NCI-H2227 treated with DMSO at 0.1 percent for 48 hours (cell line): ENCODE data around the gene PPP1R9A.

ENCODE experiments used
- DNase-seq: peaks from one replicate; lab custom pipeline; 2025; lab: John Stamatoyannopoulos, UW

Gene PPP1R9A

GRCh38 chr7:94909179-94909466, 1.7 kb downstream of the PPP1R9A start:
- DNase-seq = no peak

DNA sequence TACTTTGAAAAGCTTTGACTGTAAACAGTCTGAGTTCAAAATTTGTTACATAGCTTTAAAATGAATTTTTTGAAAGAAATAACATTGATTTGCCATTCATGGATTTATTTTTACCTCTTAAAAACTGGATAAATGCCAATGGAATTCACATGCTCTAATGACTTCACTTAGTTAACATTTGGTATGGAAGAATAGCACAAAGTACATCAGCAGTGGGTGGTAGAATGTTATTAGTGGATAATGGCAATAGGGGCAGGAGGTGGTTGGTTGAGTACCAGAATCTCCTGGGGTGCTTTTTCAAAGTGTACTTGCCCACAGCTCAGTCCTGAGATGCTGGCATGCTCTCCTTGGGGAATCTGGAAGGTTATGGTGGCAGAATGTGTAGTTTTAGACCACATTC, 4.7 kb downstream of the PPP1R9A start:
- DNase-seq = peak; percentile 38

DNA sequence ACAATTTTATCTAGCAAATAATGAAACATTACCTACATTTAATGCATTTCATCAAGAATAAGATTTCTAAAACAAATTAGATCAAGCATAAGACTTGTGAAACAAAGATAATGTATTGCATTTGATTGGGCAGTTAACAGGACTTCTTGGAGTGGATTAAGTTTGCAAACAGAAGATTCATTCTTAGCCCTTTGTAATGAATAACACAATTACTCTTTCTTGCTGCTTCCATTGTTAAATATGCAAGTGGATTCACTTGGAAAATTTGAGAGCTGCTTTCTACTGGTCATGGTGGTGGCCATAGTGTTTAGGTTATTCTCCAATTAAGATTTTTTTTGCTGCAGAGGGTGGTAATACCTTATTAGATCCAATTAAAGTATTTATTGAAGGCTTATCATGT, 6.0 kb downstream of the PPP1R9A start:
- DNase-seq = no peak

- no peak for DNase-seq
Measured at GRCh38 chr7:94921911-94922310, 14.5 kb downstream of the PPP1R9A start.

DNA sequence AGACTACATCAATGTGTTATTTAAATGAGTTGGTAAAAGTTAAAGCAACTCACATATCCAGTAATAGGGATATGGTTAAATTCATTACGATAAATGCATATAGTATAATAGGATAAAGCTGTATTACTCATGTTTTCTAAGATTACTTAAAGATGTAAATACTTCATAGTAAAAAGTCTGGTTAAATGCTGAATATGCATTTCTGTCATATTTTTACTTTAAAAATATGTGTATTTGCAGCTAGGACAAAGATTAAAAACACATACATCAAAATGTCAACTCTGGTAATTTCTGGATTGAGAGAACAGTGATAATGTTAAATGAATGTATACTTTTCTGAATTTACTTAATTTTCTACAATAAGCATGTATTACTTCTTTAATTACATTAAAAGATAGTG, 15.1 kb downstream of the PPP1R9A start:
- no peak for DNase-seq

DNA sequence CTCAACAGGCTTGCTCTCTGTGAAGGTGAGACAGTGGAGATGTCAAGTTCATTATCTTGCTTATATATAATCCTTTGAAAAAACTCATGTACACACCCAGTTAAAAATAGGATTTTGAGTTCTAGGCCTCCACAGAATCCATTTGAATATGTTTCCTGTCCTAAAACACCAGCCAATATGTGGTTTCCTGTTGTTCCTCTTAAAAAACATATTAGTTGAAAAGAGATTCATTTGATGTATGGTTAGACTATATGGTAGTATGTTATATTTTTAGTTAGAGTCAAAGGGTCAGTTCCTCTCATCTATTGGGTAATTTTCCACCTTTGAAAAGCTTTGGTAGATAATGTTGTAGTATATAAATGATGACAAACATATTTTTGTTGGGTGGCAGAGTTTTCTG, 16.0 kb downstream of the PPP1R9A start:
- no peak for DNase-seq

DNA sequence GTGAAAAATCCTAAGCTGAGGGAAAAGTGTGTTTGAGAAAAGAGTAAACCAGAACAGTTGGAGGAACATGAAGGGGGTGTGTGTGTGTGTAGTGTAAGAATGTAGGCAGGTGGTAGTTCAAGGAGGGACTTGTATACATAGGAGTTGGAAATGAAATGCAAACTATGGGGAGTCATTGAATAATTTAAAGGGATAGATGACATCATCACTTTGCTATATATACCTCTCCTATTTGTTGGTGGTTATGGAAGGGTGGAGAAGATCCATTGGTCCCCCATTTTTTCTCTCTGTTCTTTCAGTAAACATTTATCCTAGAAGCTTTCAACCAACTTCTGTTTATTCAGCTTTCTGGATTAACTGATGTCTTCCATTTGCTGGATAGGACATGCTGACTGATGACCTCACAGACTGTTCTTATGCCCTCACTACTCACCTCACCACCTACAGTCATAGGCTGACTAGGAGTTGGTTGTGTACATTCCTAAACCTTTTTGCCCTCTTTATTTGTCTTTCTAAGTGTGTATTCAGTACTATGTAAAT, 20.8 kb downstream of the PPP1R9A start:
- no peak for DNase-seq

DNA sequence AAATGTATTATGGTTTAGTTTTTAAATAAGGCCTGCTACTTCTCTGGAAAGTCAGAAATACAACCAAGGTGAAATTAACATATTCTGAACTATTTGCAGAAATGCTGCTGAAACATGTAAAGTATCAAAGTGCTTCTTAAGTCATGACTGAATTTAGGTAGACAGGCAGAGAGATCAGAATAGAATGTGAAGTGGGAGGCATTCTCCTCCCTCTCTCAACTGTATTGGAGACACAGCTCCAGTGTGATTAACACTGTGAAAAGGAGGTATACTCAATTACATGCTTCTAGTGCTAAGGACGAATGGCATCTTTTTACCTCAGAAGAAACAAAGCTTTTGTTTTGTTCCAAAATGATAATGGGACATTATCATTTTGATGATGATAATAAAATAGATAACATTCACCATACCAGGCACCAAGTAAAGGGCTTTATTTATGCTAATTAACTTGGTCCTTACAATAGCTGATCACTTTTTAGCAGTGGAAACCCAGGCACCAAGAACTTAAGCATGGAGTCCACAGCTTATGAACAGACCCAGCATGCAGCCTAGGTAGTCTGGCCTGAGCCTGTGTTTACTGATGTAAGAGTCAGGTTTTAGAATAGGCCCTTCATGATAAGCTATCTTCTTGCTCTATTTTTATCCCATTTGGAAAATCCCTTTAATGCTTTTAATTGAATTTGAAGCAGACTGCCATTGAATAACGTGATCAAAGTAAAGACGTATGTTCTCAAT, 26.0 kb downstream of the PPP1R9A start:
- DNase-seq = no peak

- DNase-seq = no peak
Measured at GRCh38 chr7:94939395-94939794, 32.0 kb downstream of the PPP1R9A start.

GRCh38 chr7:94940241-94940640, 32.8 kb downstream of the PPP1R9A start:
- DNase-seq = no peak

DNA sequence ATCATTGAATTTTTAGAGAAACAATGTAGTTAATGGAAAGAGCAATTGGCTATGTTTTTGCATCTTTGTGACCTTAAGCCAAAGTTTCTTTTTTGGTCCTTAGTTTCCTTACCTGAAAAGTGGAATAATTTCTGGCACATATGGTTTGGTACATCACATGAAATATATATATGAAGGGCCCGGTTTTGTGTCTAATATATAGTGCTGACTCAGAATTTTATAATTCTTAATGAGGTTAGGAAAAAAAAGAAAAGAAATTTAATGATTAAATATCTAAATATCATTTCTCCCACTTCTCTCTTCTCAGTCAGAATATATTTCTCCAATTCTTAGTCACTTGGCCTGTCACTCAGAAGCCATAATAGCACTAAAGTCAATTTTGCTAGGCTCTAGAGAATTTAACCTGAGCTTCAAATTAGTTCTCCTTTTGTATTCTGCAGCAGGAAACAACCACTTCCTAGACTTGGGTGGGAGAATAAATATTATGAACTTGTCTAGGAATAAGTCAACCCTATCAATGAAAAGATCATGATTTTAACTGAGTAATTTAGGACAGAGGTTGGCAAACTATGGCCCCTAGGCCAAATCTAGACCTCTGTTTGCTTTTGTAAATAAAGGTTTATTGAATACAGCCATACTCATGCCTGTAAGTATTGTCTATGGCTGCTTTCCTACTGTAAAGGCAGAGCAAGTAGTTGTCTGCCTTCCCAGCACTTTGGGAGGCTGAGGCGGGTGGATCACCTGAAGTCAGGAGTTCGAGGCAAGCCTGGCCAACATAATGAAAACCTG, 34.6 kb downstream of the PPP1R9A start:
- no peak for DNase-seq

- DNase-seq = no peak
Measured at GRCh38 chr7:94943134-94943533, 35.7 kb downstream of the PPP1R9A start.

DNA sequence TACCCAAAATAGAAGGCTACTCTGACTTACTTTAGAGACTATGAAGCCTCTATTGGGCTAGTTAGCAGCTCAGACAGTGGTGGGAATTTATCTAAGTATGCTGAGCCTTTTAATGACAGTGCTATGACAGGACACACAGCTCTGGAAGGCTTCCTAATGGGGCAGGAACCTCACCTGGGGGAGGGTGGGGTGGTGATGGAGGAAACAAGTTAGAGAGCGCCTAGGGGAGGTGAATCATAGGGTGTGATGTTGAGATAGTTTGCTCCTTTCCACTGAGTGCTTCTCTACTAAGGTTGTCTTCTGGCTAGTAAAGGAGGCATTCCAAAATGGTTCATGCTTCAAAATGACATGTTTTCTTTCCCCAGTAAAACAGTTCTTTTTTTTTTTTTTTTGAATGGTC, 42.1 kb downstream of the PPP1R9A start:
- DNase-seq = no peak

DNA sequence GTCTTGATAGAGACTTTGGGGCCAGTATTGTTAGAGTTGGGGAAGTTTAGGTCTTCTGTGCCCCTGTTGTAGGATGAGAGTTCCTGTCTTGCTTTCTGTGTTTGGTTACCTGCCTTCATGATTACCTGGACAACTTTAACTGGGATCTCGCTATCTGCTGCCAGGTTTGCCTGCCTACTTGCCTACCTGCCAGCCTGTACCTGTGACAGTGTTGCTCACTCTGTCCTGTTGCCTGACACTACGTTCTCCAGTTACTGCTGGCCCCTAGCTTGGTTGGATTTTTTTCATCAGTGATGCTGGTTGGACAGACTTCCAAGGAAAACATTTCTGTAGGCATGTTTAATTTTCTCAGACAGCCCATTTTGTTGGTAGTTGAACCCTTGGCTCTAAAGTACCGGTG, 48.4 kb downstream of the PPP1R9A start:
- no peak for DNase-seq

- DNase-seq = no peak
Measured at GRCh38 chr7:94957061-94957460, 49.7 kb downstream of the PPP1R9A start.

GRCh38 chr7:94962661-94963060, 55.3 kb downstream of the PPP1R9A start:
- no peak for DNase-seq

GRCh38 chr7:94969434-94970084, 62.2 kb downstream of the PPP1R9A start:
- DNase-seq = no peak

DNA sequence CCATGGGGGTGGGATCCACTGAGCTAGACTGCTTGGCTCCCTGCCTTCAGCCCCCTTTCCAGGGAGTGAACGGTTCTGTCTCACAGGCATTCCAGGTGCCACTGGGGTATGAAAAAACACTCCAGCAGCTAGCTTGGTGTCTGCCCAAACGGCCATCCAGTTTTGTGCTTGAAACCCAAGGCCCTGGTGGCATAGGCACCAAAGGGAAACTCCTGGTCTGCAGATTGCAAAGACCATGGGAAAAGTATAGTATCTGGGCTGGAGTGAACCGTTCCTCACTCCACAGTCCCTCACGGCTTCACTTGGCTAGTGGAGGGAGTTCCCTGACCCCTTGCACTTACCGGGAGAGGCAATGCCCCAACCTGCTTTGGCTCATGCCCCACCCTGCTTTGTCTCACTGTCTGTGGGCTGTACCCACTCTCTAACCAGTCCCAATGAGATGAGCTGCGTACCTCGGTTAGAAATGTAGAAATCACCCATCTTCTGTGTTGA, 62.7 kb downstream of the PPP1R9A start:
- no peak for DNase-seq

DNA sequence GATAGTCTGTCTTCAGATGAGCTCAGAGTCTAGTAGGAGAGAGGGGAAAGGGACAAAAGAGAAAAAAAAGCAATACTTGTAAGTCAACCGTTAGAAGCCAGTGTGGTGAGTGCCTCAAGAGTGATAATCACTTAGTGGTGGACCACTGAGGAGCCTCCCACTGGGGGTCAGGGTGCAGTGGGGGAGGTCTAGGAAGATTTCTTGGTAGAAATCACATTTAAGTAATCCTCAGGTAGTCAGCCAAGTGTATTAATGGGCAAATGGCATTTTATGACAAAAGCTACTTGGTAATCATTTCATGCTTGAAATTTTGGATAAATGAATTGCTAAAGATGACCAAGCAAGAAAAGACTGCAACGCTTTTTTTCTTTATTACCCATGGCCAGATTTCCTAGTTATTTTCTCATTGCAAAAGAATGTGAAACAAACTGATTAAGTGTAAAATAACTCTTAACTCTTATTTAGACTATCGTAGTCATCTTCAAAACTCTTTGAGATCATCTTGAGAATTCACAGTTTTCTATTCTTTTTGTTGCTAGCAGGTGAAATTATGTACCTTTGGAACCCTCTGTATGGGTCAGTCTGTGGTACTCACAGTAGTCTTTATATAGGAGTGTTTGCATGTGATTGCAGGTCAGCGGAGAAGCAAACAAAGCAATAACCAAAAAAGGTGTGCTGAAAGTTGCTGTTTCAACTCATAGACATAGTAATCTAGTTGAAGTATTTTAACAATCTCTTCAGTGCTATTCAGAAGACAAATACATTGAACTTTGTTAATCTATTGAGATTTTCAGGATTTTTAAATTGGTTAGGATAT, 63.9 kb downstream of the PPP1R9A start:
- DNase-seq = peak; percentile 64

DNA sequence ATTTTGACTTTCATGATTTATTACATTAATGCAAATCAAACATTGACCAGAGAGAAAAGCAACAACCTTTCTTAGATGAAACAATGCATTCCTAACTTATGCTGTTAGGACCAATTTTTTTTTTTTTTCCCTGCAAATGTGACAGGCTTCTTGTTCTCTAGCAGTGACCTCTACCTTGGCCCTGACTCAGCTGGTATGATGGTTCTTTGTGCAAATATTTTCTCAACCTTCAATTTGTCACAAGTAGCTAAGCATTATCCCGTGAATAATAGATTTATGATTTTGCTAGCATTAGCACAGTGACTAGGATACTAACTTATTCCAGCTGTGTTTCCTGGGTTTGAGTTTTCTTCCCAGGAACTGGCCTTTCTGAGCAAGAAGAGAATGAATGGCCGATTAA, 64.9 kb downstream of the PPP1R9A start:
- DNase-seq = peak; percentile 64

DNA sequence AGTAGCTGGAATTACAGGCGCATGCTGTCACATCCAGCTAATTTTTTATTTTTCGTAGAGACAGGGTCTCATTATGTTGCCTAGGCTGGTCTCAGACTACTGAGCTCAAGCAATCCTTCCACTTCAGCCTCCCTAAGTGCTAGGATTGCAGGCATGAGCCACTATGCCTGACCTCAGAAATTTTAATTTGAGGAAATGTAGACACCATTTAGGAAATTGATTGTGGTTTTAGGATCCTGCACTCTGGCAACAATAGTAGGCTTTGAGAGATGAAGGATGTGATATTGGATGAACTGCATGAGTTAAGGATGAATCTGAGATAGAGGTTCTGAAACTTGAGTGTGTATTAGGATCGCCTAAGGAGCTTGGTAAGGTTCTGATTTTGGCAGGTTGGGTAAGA, 66.5 kb downstream of the PPP1R9A start:
- DNase-seq = peak; percentile 70

DNA sequence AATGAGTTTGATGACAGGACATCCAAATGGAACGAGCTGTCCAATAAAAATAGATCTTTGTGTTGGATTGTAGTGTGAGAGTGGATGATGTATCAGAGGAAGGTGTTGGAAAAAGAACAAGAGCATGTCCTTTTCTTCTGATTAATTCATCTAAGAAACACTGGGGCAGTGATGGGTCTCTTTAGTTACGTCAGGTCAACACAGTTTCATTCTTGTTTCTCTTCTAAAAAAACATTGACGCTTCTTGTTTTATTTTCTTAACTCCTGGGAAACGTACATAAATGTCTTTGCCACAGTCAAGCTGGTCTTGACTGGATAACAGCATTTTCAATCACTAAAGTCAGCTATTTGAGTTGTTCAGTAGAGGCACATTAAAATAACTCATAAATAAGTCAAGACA, 67.0 kb downstream of the PPP1R9A start:
- no peak for DNase-seq
